HEK293 (cell line): ENCODE measurements around the gene GCNA.

Source experiments
- CTCF ChIA-PET: fragments of 350-600 bp; formaldehyde crosslinking; extraction: SDS; loops from one replicate; lab custom pipeline; 2021; ENCODE audit warnings: antibody characterized with exemption; lab: Yijun Ruan, JAX
- POLR2A ChIA-PET: fragments of 300-600 bp; formaldehyde crosslinking; extraction: SDS; loops from one replicate; lab custom pipeline; 2020; ENCODE audit warnings: antibody characterized with exemption, inconsistent platforms; lab: Yijun Ruan, JAX
- H3K27ac ChIP-seq: fragments of 200-500 bp; sonication (Bioruptor generic); 2 replicates; pipeline ENCODE4 v1.5.1; 2014; ENCODE audit warnings: low read depth, low read length, control low read depth, inconsistent platforms; ENCODE audit errors: extremely low read depth
- H3K36me3 ChIP-seq, 2 experiments: fragments of 200-500 bp in 1 of 2; sonication (Bioruptor generic) in 1 of 2; 1 replicate in 1 of 2; 2 replicates in 1 of 2; pipeline ENCODE4 v1.5.1; 2014 to 2017; ENCODE audit warnings: inconsistent platforms in 2 of 2, low read length in 2 of 2; ENCODE audit not compliant: control insufficient read depth in 2 of 2, insufficient read depth in 1 of 2
- H3K4me1 ChIP-seq: fragments of 200-500 bp; sonication (Bioruptor generic); 2 replicates; pipeline ENCODE4 v1.5.1; 2014; ENCODE audit warnings: mild to moderate bottlenecking, low read length, inconsistent platforms; ENCODE audit not compliant: control insufficient read depth, insufficient read depth
- H3K4me3 ChIP-seq: 2 replicates; pipeline ENCODE4 v1.5.1; 2011; ENCODE audit warnings: low read depth, mild to moderate bottlenecking, control low read depth, low read length, moderate library complexity
- H3K9me3 ChIP-seq: fragments of 200-500 bp; sonication (Bioruptor generic); 2 replicates; pipeline ENCODE4 v1.5.1; 2014; ENCODE audit warnings: low read depth, low read length, inconsistent platforms; ENCODE audit not compliant: control insufficient read depth, insufficient read depth
- BCL11A ChIP-seq: fragments of 450-650 bp; formaldehyde crosslinking; IDR thresholded peaks from 2 replicates; pipeline ENCODE4 v1.5.1; 2016; ENCODE audit warnings: low read depth, missing biosample characterization, missing genetic modification characterization
- CTCF ChIP-seq: fragments of 450-650 bp; formaldehyde crosslinking; IDR thresholded peaks from 2 replicates; pipeline ENCODE4 v1.5.1; 2016; ENCODE audit warnings: missing biosample characterization, missing genetic modification characterization
- GFI1B ChIP-seq: fragments of 450-650 bp; formaldehyde crosslinking; IDR thresholded peaks from 2 replicates; pipeline ENCODE4 v1.5.1; 2016; ENCODE audit warnings: missing biosample characterization, missing genetic modification characterization
- MZF1 ChIP-seq: fragments of 450-650 bp; formaldehyde crosslinking; IDR thresholded peaks from 2 replicates; pipeline ENCODE4 v1.5.1; 2017; ENCODE audit warnings: missing biosample characterization, missing genetic modification characterization, borderline replicate concordance
- OSR2 ChIP-seq: fragments of 450-650 bp; formaldehyde crosslinking; IDR thresholded peaks from 2 replicates; pipeline ENCODE4 v1.5.1; 2016; ENCODE audit warnings: missing biosample characterization, missing genetic modification characterization
- OVOL3 ChIP-seq: fragments of 450-650 bp; formaldehyde crosslinking; IDR thresholded peaks from 2 replicates; pipeline ENCODE4 v1.5.1; 2016; ENCODE audit warnings: missing biosample characterization, missing genetic modification characterization
- PRDM6 ChIP-seq: fragments of 450-650 bp; formaldehyde crosslinking; IDR thresholded peaks from 2 replicates; pipeline ENCODE4 v1.5.1; 2017; ENCODE audit warnings: missing biosample characterization, missing genetic modification characterization
- REST ChIP-seq: fragments of 450-650 bp; formaldehyde crosslinking; IDR thresholded peaks from 2 replicates; pipeline ENCODE4 v1.5.1; 2016; ENCODE audit warnings: missing biosample characterization, missing genetic modification characterization
- YY1 ChIP-seq: fragments of 450-650 bp; formaldehyde crosslinking; IDR thresholded peaks from 2 replicates; pipeline ENCODE4 v1.5.1; 2018; ENCODE audit warnings: missing biosample characterization, missing genetic modification characterization
- ZBTB48 ChIP-seq: fragments of 450-650 bp; formaldehyde crosslinking; IDR thresholded peaks from 2 replicates; pipeline ENCODE4 v1.5.1; 2016; ENCODE audit warnings: missing biosample characterization, missing genetic modification characterization
- ZNF114 ChIP-seq: fragments of 450-650 bp; formaldehyde crosslinking; IDR thresholded peaks from 2 replicates; pipeline ENCODE4 v1.5.0; 2017; ENCODE audit warnings: missing biosample characterization, missing genetic modification characterization
- ZNF138 ChIP-seq: fragments of 450-650 bp; formaldehyde crosslinking; IDR thresholded peaks from 2 replicates; pipeline ENCODE4 v1.5.1; 2016; ENCODE audit warnings: missing biosample characterization, missing genetic modification characterization, borderline replicate concordance
- ZNF2 ChIP-seq: fragments of 450-650 bp; formaldehyde crosslinking; IDR thresholded peaks from 2 replicates; pipeline ENCODE4 v1.5.1; 2016; ENCODE audit warnings: missing biosample characterization, missing genetic modification characterization
- ZNF404 ChIP-seq: fragments of 450-650 bp; formaldehyde crosslinking; IDR thresholded peaks from 2 replicates; pipeline ENCODE4 v1.5.1; 2017; ENCODE audit warnings: missing biosample characterization, missing genetic modification characterization
- ZNF488 ChIP-seq: fragments of 450-650 bp; formaldehyde crosslinking; IDR thresholded peaks from 2 replicates; pipeline ENCODE4 v1.5.1; 2016; ENCODE audit warnings: missing biosample characterization, missing genetic modification characterization
- ZNF510 ChIP-seq: fragments of 450-650 bp; formaldehyde crosslinking; IDR thresholded peaks from 2 replicates; pipeline ENCODE4 v1.5.1; 2018; ENCODE audit warnings: mild to moderate bottlenecking, missing genetic modification characterization, missing biosample characterization; ENCODE audit not compliant: insufficient replicate concordance
- ZNF529 ChIP-seq: fragments of 450-650 bp; formaldehyde crosslinking; IDR thresholded peaks from 2 replicates; pipeline ENCODE4 v1.5.1; 2017; ENCODE audit warnings: missing genetic modification characterization, missing biosample characterization; ENCODE audit not compliant: insufficient replicate concordance
- ZNF596 ChIP-seq: fragments of 450-650 bp; IDR thresholded peaks from 2 replicates; pipeline ENCODE4 v1.5.0; 2018; ENCODE audit warnings: missing biosample characterization, mild to moderate bottlenecking, missing genetic modification characterization, moderate library complexity
- ZNF670 ChIP-seq: fragments of 450-650 bp; formaldehyde crosslinking; IDR thresholded peaks from 2 replicates; pipeline ENCODE4 v1.5.1; 2016; ENCODE audit warnings: missing biosample characterization, missing genetic modification characterization, low read depth
- ZNF692 ChIP-seq: fragments of 450-650 bp; formaldehyde crosslinking; IDR thresholded peaks from 2 replicates; pipeline ENCODE4 v1.5.1; 2016; ENCODE audit warnings: missing biosample characterization, missing genetic modification characterization
- ZNF701 ChIP-seq: fragments of 450-650 bp; formaldehyde crosslinking; IDR thresholded peaks from 2 replicates; pipeline ENCODE4 v1.5.1; 2016; ENCODE audit warnings: missing biosample characterization, missing genetic modification characterization

GCNA gene

GRCh38 chrX:71619193-71619592, 41.0 kb downstream of the GCNA start:
- no peaks in the 10 kb centered on the region for H3K9me3 ChIP-seq
- no peak overlapping the region for H3K27ac ChIP-seq
- H3K36me3 ChIP-seq = no peaks in the 10 kb centered on the region; a peak in 1 of 3 replicates
- H3K4me3 ChIP-seq = no peak overlapping the region
- ChIA-PET POLR2A (no interaction called here), CTCF (interaction anchor here (0.6 to 1.3 kb wide), 2 partner anchors 33 to 61 kb away, joined by 3 to 4 read pairs; no protein-coding TSS in a partner anchor)
- no peaks in the 10 kb centered on the region for H3K4me1 ChIP-seq
- TF ChIP-seq OSR2 (tag by site-specific recombination) = no peak
- TF ChIP-seq ZNF596 (tag by site-specific recombination) = no peak
- TF ChIP-seq ZBTB48 (tag by site-specific recombination) = no peak
- TF ChIP-seq ZNF2 (tag by site-specific recombination) = no peak
- no peak for TF ChIP-seq ZNF701 (tag by site-specific recombination)
- TF ChIP-seq ZNF138 = no peak
- no peak for TF ChIP-seq ZNF529 (tag by site-specific recombination)
- TF ChIP-seq REST (tag by site-specific recombination) = no peak
- TF ChIP-seq ZNF510 = no peak
- TF ChIP-seq CTCF (tag by site-specific recombination) = no peak
- no peak for TF ChIP-seq PRDM6 (tag by site-specific recombination)
- no peak for TF ChIP-seq ZNF114
- TF ChIP-seq ZNF488 (tag by site-specific recombination) = no peak

- 0 out of 2 replicates have a peak, but pooled peaks have one; percentile 14 for TF ChIP-seq ZNF596 (tag by site-specific recombination)
- no peak for TF ChIP-seq OVOL3 (tag by site-specific recombination)
- TF ChIP-seq, all 188 proteins: peak for 1
- CTCF ChIA-PET = no interaction called here
- H3K27ac ChIP-seq = no peak overlapping the region
- H3K36me3 ChIP-seq = no peaks in the 10 kb centered on the region
- POLR2A ChIA-PET = no interaction called here
- no peak overlapping the region for H3K4me3 ChIP-seq
- no peaks in the 10 kb centered on the region for H3K9me3 ChIP-seq
- H3K4me1 ChIP-seq = no peaks in the 10 kb centered on the region
These were observed 41.7 kb downstream of the GCNA start for GRCh38 chrX:71619986-71620385.

GRCh38 chrX:71621603-71622002, 43.4 kb downstream of the GCNA start:
- no peak for TF ChIP-seq MZF1
- TF ChIP-seq ZNF692 (tag by site-specific recombination) = no peak
- TF ChIP-seq YY1 = no peak
- TF ChIP-seq BCL11A (tag by site-specific recombination) = no peak
- no peak for TF ChIP-seq GFI1B
- TF ChIP-seq ZNF404 (tag by site-specific recombination) = no peak
- TF ChIP-seq ZNF670 = no peak
- no peak overlapping the region for H3K4me3 ChIP-seq
- ChIA-PET POLR2A (no interaction called here), CTCF (interaction anchor here (0.6 kb wide), 1 partner anchor 16 kb away, joined by 3 read pairs; no protein-coding TSS in a partner anchor)
- no peak overlapping the region for H3K27ac ChIP-seq
- H3K4me1 ChIP-seq = no peaks in the 10 kb centered on the region
- no peaks in the 10 kb centered on the region for H3K9me3 ChIP-seq
- no peaks in the 10 kb centered on the region for H3K36me3 ChIP-seq
